Measurements from ENCODE around the gene VPREB3. TPM values are rescaled to one million over a fixed set of nuclear protein-coding genes. Genes with fewer than 3 reads are reported as not detected.

Gene VPREB3
- total RNA-seq, 3 donors from 2014 or later (not counting 1 experiment from before 2014, with no cell fraction given) = not detected

DNA sequence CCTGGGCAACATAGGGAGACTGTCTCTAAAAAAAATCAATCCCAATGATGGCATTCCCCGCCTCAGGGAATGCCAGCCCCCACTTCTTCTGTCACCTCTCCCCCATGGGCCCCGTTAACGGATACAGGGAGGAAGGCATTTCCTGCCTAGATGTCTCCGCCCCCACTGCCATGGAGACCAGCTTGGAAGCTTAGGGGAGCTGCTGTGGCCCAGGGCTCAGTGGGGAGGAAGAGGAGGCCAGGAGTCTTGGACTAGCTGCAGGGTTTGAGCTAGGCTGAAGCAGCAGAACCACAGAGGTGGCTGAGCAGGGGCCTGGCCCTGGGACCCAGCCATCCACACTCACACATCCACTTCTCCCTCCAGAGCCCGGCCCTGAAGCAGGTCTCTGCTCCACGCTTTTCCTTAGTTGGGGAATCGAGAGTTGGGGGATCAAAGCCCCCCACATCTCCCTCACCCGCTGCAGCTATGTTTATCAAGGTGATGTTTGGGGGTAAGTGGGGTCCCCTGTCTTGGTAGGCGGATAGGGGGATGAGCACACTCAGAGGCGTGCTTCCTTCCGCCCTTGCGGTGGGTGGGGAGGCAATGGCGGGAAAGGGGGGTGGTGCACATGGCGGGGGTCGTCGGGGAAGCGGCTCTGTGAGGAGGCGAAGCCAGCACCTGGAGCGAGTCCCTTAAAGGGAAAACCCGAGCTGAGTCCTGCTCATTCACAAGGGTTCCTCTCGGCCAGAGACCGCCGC, 8.8 kb upstream of the VPREB3 start, which contains the start of gene C22orf15:
Gene C22orf15, plus strand, starts transcription at position 149 of the 737 bp plus-strand sequence. Its CDS starts 317 bp downstream, at position 466.
- peak in 2 of 3 donors; percentile 5 to 16 for ATAC-seq
- Mint-ChIP-seq H3K36me3 (no peaks in the 10 kb centered on the region), H3K4me1 (peaks cover 16 to 36% of the 10 kb centered on the region in 2 donors), H3K4me3 (peak within 1 kb of the TSS; percentile 71), H3K27ac (peak within 1 kb of the TSS in 1 of 2 donors; percentile 71), H3K27me3 (ENCODE audit: low read depth in 2 of 2) (no peaks in the 10 kb centered on the region), H3K9me3 (no peaks in the 10 kb centered on the region)
- TF ChIP-seq, protein P1, sequence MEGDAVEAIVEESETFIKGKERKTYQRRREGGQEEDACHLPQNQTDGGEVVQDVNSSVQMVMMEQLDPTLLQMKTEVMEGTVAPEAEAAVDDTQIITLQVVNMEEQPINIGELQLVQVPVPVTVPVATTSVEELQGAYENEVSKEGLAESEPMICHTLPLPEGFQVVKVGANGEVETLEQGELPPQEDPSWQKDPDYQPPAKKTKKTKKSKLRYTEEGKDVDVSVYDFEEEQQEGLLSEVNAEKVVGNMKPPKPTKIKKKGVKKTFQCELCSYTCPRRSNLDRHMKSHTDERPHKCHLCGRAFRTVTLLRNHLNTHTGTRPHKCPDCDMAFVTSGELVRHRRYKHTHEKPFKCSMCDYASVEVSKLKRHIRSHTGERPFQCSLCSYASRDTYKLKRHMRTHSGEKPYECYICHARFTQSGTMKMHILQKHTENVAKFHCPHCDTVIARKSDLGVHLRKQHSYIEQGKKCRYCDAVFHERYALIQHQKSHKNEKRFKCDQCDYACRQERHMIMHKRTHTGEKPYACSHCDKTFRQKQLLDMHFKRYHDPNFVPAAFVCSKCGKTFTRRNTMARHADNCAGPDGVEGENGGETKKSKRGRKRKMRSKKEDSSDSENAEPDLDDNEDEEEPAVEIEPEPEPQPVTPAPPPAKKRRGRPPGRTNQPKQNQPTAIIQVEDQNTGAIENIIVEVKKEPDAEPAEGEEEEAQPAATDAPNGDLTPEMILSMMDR (IDR thresholded peaks at IDR 0.05) = no peak
- no peaks in the 10 kb centered on the region for H3K36me3 ChIP-seq (ENCODE audit: control insufficient read depth, insufficient read depth, low read length)
- DNase-seq = peak in 1 of 2 donors; percentile 43
- H3K9me3 ChIP-seq (ENCODE audit: control insufficient read depth, insufficient read depth, low read length) = no peaks in the 10 kb centered on the region
- H3K27ac ChIP-seq (ENCODE audit: low read length) = no peak within 1 kb of the TSS
- H3K4me3 ChIP-seq (ENCODE audit: low read length) = peak within 1 kb of the TSS; percentile 18
- no peaks in the 10 kb centered on the region for H3K27me3 ChIP-seq (ENCODE audit: control insufficient read depth, insufficient read depth, low read length)
- H3K4me1 ChIP-seq (ENCODE audit: control insufficient read depth, insufficient read depth, low read length) = peaks cover 51% of the 10 kb centered on the region
- 25% methylated on average over 20 of the region's 23 CpGs for WGBS (ENCODE audit: insufficient coverage)
- intact Hi-C loops (cut with micrococcal nuclease) = no loop called here

DNA sequence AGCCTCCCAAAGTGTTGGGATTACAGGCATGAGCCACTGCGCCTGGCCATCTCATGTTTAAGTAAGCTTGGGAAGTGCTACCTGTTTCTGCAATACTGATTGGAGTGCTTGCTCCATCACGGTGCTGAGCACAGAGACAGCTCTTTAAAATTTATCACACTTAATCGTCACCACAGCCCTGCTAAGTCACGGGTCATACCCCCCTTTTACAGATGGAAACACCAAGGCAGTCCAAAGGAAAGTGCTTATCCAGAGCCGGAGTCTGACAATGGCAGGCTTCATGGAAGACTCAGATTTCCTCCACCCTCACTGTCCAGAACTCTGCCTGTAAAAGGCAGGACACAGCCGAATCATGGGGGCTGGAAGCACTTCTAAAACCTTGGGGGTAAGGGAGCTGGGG, 5.8 kb upstream of the VPREB3 start:
- intact Hi-C loops (cut with micrococcal nuclease) = no loop called here
- Mint-ChIP-seq H3K9me3 (no peaks in the 10 kb centered on the region), H3K27ac (no peak overlapping the region), H3K4me1 (peaks cover 6 to 19% of the 10 kb centered on the region in 2 donors), H3K4me3 (no peak overlapping the region), H3K36me3 (no peaks in the 10 kb centered on the region), H3K27me3 (ENCODE audit: low read depth in 2 of 2) (no peaks in the 10 kb centered on the region)
- Histone ChIP-seq H3K27me3 (ENCODE audit: control insufficient read depth, insufficient read depth, low read length) (no peaks in the 10 kb centered on the region), H3K4me1 (ENCODE audit: control insufficient read depth, insufficient read depth, low read length) (peaks cover 26% of the 10 kb centered on the region), H3K27ac (ENCODE audit: low read length) (no peak overlapping the region), H3K4me3 (ENCODE audit: low read length) (no peak overlapping the region), H3K9me3 (ENCODE audit: control insufficient read depth, insufficient read depth, low read length) (no peaks in the 10 kb centered on the region), H3K36me3 (ENCODE audit: control insufficient read depth, insufficient read depth, low read length) (no peaks in the 10 kb centered on the region)
- TF ChIP-seq, protein P1 (IDR thresholded peaks at IDR 0.05) = no peak
- no peak for ATAC-seq
- WGBS (ENCODE audit: insufficient coverage) = 90% methylated on average over 6 of the region's 6 CpGs
- DNase-seq = no peak

DNA sequence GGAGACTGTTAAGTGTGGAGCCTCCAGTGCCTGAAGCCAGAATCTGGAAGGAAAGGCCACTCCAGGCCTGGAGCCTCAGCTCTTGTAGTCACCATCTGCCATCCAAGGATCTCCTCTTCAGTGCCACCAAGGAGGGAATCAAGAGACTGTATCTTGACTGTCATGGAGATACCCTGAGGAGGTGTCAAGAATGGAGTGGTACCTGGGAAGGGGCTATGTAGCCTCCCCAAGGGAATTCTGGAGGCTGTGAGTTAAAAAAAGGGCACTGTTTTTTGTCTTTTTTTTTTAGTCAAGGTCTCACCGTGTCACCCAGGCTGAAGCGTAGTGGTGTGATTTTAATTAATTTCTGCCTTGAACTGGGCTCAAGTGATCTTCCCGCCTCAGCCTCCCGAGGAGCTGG, 5.3 kb upstream of the VPREB3 start:
- H3K27me3 Mint-ChIP-seq (ENCODE audit: low read depth in 2 of 2) = no peaks in the 10 kb centered on the region
- intact Hi-C loops (cut with micrococcal nuclease) = no loop called here
- H3K27ac Mint-ChIP-seq = no peak overlapping the region
- TF ChIP-seq, protein P1 (IDR thresholded peaks at IDR 0.05) = no peak
- no peaks in the 10 kb centered on the region for H3K9me3 Mint-ChIP-seq
- Histone ChIP-seq H3K27ac (ENCODE audit: low read length) (no peak overlapping the region), H3K9me3 (ENCODE audit: control insufficient read depth, insufficient read depth, low read length) (no peaks in the 10 kb centered on the region), H3K4me1 (ENCODE audit: control insufficient read depth, insufficient read depth, low read length) (peaks cover 21% of the 10 kb centered on the region), H3K27me3 (ENCODE audit: control insufficient read depth, insufficient read depth, low read length) (no peaks in the 10 kb centered on the region), H3K4me3 (ENCODE audit: low read length) (no peak overlapping the region), H3K36me3 (ENCODE audit: control insufficient read depth, insufficient read depth, low read length) (no peaks in the 10 kb centered on the region)
- peaks cover 5 to 17% of the 10 kb centered on the region in 2 donors for H3K4me1 Mint-ChIP-seq
- 94% methylated on average over 4 of the region's 4 CpGs for WGBS (ENCODE audit: insufficient coverage)
- no peak overlapping the region for H3K4me3 Mint-ChIP-seq
- ATAC-seq (no peak), DNase-seq (no peak)
- H3K36me3 Mint-ChIP-seq = no peaks in the 10 kb centered on the region
